GM19025 (cell line): ENCODE measurements around the gene AKR1A1.

Experiments used
- ATAC-seq: cut with Tn5 transposase; IDR thresholded peaks from one replicate; pipeline ENCODE4 v1.9.1; 2021; ENCODE audit warnings: mild to moderate bottlenecking, low read depth, moderate library complexity; ENCODE audit not compliant: unreplicated experiment

Gene AKR1A1

DNA sequence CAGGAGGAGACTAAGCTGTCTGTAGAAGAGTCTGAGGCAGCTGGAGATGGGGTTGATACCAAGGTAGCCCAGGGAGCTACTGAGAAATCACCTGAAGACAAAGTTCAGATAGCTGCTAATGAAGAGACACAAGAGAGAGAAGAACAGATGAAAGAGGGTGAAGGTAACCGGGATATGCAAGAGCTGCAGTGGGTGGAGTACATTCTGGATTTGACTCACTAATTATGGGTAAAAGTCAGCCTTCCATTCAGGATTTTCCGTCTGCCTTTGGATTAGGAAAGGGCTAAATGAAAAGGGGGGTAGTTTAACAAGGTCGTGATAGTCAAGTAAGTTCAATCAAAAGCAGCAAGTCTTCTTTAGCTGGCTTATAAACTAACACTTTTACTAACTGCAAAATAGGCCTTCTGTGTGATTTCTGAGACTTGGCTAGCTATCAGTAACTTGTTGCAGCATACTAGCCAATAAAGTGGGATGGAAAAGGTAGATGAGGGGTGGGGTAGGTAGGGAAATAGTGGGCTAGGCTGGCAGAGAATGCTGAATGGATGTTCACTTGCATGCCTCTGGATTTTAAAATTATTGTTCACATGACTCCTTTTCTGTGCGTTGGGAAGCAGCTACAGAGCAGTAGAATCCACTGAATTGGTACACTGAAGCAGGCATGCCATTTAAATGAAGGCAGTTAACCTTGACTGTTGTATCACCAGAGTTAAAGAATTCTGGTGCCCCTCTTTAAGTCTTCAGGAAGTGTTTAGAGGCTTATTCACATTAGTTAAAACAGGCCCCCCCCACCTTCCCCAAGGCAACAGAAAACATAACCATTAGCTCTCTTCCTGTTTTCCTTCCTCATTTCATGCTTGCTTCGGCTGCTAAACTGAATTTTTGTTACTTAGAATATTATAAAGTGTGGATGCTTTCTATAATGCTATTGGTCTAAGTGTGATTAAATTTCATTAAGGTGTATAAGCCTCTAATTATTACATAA lies 57.8 kb downstream of the AKR1A1 start:
- ATAC-seq, result no peak

DNA sequence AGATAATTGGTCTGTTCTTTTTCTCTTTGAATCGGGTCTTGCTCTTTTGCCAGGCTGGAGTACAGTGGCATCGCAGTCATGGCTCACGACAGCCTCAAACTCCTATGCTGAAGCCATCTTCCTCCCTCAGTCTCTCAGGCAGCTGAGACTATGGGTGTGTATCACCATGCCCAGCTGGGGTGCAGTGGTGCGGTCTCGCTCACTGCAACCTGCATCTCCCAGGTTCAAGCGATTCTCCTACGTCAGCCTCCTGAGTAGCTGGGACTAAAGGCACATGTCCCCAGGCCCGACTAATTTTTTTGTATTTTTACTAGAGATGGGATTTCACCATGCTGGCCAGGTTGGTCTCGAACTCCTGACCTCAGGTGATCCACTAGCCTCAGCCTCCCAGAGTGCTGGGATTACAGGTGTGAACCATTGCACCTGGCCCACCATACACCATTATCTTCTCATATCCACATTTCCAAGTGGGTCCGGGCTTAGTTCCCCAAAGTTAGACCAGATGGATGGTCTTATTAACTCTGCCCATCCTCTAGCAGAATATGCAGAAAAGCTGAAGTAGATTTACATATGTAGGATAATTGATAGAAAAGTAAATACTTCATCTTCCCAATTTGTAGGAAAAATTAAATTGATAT lies 60.1 kb downstream of the AKR1A1 start:
- no peak for ATAC-seq

DNA sequence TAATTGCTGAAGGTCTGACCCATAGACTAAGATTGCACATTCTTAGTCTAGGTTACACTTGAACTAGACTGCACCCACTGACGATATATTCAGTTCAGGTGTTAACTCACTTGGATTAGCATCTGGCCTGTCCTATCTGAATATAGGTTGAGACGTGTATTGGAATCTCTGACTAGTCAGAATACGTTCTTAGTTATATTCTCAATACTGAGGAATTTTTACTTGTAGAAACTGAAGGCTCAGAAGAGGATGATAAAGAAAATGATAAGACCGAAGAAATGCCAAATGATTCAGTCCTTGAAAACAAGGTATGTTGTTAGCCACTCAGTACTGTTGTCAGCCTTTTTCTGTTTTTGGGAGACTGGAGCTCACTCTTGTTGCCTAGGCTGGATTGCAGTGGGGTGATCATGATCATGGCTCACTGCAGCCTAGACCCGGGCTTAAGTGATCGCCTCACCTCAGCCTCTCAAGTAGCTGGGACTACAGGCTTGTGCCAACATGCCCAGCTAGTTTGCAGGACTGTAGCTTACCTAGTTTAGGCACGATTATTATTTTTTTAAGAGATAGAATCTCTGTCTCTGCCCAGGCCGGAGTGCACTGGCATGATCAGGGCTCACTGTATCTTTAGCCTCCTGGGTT lies 62.4 kb downstream of the AKR1A1 start:
- ATAC-seq, result no peak

DNA sequence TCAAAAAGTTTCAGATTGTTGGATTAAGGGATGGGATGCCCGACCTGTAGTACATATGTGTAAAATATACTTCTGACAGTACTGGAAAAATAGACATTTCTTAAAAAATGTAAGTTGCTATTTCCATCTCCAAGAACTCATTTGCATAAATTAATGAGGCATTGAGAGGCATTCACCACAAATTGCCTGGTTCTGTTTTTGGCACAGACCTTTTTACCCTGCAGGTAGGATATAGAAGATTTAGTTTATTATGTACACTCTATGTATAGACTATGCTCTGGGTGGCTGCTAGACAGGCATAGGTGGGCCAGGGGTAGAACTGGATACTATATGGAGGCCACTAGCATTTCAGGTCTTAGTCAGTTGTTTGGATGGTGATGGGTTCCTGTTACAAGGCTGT lies 65.3 kb downstream of the AKR1A1 start:
- ATAC-seq, result no peak

DNA sequence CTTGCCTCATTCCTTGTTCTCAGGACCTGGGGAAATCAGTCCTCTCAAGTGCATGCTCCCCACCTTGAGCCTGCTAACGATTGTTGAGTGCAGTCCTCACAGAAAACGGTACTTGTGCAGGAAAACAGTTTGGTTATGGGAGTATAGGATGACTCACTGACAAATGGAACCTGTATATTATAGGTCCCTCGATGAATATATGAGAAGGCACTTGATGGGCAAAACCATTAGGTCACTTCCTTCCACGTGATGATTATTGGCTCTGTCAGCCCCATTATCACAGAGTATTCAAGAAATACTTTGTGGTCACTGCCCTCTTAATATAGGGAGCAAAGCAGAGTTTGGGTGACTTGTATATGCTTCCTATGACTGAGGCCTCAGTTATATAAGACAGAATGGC lies 67.0 kb downstream of the AKR1A1 start:
- ATAC-seq, result no peak

DNA sequence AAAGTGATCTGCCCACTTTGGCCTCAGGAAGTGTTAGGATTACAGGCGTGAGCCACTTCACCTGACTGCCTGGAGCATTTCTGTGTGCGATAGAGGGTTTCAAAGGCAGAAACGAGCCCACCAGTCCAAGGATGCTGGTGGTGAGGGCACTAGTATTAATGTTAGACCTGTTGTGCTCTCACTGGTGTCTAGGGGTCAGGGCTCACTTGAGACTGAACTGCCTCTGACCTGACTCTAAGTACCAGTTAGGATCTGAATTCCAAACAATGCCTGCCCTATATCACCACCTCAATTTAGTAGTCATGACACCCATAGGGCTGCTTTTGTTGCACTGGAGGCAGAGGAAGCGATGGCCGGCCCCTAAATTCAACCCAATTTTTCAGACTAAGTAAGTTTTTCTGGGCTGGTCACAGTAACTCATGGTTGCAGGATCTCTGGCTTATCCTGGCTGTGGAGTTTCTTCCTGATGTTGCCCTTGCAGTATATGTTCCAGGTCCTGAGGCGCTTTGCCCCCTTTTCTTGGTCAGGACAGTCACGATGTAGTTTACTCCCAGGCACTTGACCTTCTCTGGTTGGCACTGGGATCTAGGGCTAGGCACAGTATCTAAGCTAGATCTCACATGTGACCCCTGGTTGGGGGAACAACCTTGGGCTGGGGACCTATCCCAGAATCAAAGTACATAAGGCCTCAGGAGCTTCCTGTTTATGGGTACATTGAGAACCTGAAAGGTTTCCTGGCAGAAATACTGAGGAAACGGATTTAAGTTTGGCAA lies 68.7 kb downstream of the AKR1A1 start:
- ATAC-seq, result no peak
